ENCODE measurements around the gene COBLL1. TPM values are rescaled to one million over a fixed set of nuclear protein-coding genes. Genes with fewer than 3 reads are reported as not detected.

Gene COBLL1
- total RNA-seq, 3 donors from 2014 or later (not counting 1 experiment from before 2014, with no cell fraction given) = 0.85 to 13.4 (median 2.2) TPM

DNA sequence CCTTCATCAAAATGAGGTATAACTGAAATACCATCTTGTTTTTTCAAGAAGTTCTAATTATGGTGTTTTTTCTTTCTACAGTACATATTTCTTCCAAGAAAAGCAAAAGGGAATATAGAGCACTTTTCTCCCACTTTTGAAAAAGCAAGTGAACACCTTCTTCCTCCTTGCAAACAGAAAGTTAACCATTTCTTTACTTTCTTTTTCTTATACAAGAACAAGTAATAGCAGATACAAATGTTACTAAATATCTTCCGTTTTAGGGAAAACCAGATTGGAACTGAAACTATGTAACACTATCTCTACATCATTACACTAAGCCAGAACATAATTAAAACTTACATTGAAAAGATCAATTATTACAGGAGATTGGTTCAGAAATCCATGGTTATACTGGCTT lies 44.0 kb downstream of the COBLL1 start:
- intact Hi-C loops (cut with micrococcal nuclease) = no loop called here
- Mint-ChIP-seq H3K27me3 (ENCODE audit: low read depth in 2 of 2) (no peaks in the 10 kb centered on the region), H3K4me1 (no peaks in the 10 kb centered on the region), H3K4me3 (no peak overlapping the region), H3K9me3 (peaks cover 0 to 2% of the 10 kb centered on the region in 2 donors), H3K27ac (no peak overlapping the region), H3K36me3 (no peaks in the 10 kb centered on the region)
- Histone ChIP-seq H3K27me3 (ENCODE audit: control insufficient read depth, insufficient read depth, low read length) (no peaks in the 10 kb centered on the region), H3K4me1 (ENCODE audit: control insufficient read depth, insufficient read depth, low read length) (no peaks in the 10 kb centered on the region), H3K27ac (ENCODE audit: low read length) (no peak overlapping the region), H3K9me3 (ENCODE audit: control insufficient read depth, insufficient read depth, low read length) (no peaks in the 10 kb centered on the region), H3K4me3 (ENCODE audit: low read length) (no peak overlapping the region), H3K36me3 (ENCODE audit: control insufficient read depth, insufficient read depth, low read length) (no peaks in the 10 kb centered on the region)
- ATAC-seq (no peak), DNase-seq (no peak)
- TF ChIP-seq, protein P1, sequence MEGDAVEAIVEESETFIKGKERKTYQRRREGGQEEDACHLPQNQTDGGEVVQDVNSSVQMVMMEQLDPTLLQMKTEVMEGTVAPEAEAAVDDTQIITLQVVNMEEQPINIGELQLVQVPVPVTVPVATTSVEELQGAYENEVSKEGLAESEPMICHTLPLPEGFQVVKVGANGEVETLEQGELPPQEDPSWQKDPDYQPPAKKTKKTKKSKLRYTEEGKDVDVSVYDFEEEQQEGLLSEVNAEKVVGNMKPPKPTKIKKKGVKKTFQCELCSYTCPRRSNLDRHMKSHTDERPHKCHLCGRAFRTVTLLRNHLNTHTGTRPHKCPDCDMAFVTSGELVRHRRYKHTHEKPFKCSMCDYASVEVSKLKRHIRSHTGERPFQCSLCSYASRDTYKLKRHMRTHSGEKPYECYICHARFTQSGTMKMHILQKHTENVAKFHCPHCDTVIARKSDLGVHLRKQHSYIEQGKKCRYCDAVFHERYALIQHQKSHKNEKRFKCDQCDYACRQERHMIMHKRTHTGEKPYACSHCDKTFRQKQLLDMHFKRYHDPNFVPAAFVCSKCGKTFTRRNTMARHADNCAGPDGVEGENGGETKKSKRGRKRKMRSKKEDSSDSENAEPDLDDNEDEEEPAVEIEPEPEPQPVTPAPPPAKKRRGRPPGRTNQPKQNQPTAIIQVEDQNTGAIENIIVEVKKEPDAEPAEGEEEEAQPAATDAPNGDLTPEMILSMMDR (IDR thresholded peaks at IDR 0.05) = no peak
- no CpG with 5 or more reads among the region's 1 CpG for WGBS (ENCODE audit: insufficient coverage)

- H3K27ac Mint-ChIP-seq = no peak overlapping the region
- H3K4me3 Mint-ChIP-seq = no peak overlapping the region
- DNase-seq = no peak
- WGBS (ENCODE audit: insufficient coverage) = 93% methylated on average over 1 of the region's 2 CpGs
- H3K9me3 Mint-ChIP-seq = peaks cover 0 to 2% of the 10 kb centered on the region in 2 donors
- H3K27ac ChIP-seq (ENCODE audit: low read length) = no peak overlapping the region
- no peaks in the 10 kb centered on the region for H3K4me1 ChIP-seq (ENCODE audit: control insufficient read depth, insufficient read depth, low read length)
- intact Hi-C loops (cut with micrococcal nuclease) = no loop called here
- H3K4me3 ChIP-seq (ENCODE audit: low read length) = no peak overlapping the region
- no peaks in the 10 kb centered on the region for H3K4me1 Mint-ChIP-seq
- TF ChIP-seq, protein P1 (IDR thresholded peaks at IDR 0.05) = no peak
- ATAC-seq = no peak
- no peaks in the 10 kb centered on the region for H3K9me3 ChIP-seq (ENCODE audit: control insufficient read depth, insufficient read depth, low read length)
- no peaks in the 10 kb centered on the region for H3K27me3 Mint-ChIP-seq (ENCODE audit: low read depth in 2 of 2)
- H3K36me3 ChIP-seq (ENCODE audit: control insufficient read depth, insufficient read depth, low read length) = no peaks in the 10 kb centered on the region
- no peaks in the 10 kb centered on the region for H3K27me3 ChIP-seq (ENCODE audit: control insufficient read depth, insufficient read depth, low read length)
- no peaks in the 10 kb centered on the region for H3K36me3 Mint-ChIP-seq
Observed at GRCh38 chr2:164796999-164797398, 44.6 kb downstream of the COBLL1 start.

- H3K9me3 Mint-ChIP-seq = peaks cover 0 to 2% of the 10 kb centered on the region in 2 donors
- H3K4me1 Mint-ChIP-seq = no peaks in the 10 kb centered on the region
- no peak overlapping the region for H3K4me3 Mint-ChIP-seq
- DNase-seq (no peak), ATAC-seq (no peak)
- Histone ChIP-seq H3K4me3 (ENCODE audit: low read length) (no peak overlapping the region), H3K9me3 (ENCODE audit: control insufficient read depth, insufficient read depth, low read length) (no peaks in the 10 kb centered on the region), H3K4me1 (ENCODE audit: control insufficient read depth, insufficient read depth, low read length) (no peaks in the 10 kb centered on the region), H3K27me3 (ENCODE audit: control insufficient read depth, insufficient read depth, low read length) (no peaks in the 10 kb centered on the region), H3K27ac (ENCODE audit: low read length) (no peak overlapping the region), H3K36me3 (ENCODE audit: control insufficient read depth, insufficient read depth, low read length) (no peaks in the 10 kb centered on the region)
- H3K27me3 Mint-ChIP-seq (ENCODE audit: low read depth in 2 of 2) = no peaks in the 10 kb centered on the region
- TF ChIP-seq, protein P1 (IDR thresholded peaks at IDR 0.05) = no peak
- H3K36me3 Mint-ChIP-seq = no peaks in the 10 kb centered on the region
- 78% methylated on average over 2 of the region's 4 CpGs for whole genome bisulfite sequencing (ENCODE audit: insufficient coverage)
- intact Hi-C loops (cut with micrococcal nuclease) = no loop called here
- H3K27ac Mint-ChIP-seq = no peak overlapping the region
Observed at GRCh38 chr2:164794432-164795231, 47.0 kb downstream of the COBLL1 start.

DNA sequence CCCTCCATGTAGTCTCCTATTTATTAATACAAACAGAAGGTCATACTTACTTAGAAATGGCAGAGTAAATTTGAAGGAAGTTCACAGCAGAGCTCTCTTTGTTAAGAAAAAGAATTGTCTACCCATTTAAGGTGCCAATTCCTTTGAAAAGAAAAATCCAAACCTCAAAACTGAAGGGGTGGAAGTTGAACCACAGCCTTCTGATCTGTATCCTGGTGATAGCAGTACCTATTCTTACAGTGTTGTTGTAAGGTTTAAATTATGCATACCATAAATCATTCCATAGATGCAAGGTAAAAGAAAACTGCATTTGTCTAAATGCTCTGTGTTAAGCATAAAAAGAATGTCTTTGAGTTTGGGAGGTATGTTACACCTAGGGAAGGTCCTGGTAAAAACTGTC lies 47.6 kb downstream of the COBLL1 start:
- TF ChIP-seq, protein P1 (IDR thresholded peaks at IDR 0.05) = no peak
- H3K27me3 Mint-ChIP-seq (ENCODE audit: low read depth in 2 of 2) = no peaks in the 10 kb centered on the region
- H3K36me3 Mint-ChIP-seq = no peaks in the 10 kb centered on the region
- peaks cover 0 to 2% of the 10 kb centered on the region in 2 donors for H3K9me3 Mint-ChIP-seq
- H3K27ac Mint-ChIP-seq = no peak overlapping the region
- Histone ChIP-seq H3K4me1 (ENCODE audit: control insufficient read depth, insufficient read depth, low read length) (no peaks in the 10 kb centered on the region), H3K9me3 (ENCODE audit: control insufficient read depth, insufficient read depth, low read length) (no peaks in the 10 kb centered on the region), H3K36me3 (ENCODE audit: control insufficient read depth, insufficient read depth, low read length) (no peaks in the 10 kb centered on the region), H3K27me3 (ENCODE audit: control insufficient read depth, insufficient read depth, low read length) (no peaks in the 10 kb centered on the region), H3K4me3 (ENCODE audit: low read length) (no peak overlapping the region), H3K27ac (ENCODE audit: low read length) (no peak overlapping the region)
- no peak for DNase-seq
- H3K4me3 Mint-ChIP-seq = no peak overlapping the region
- intact Hi-C loops (cut with micrococcal nuclease) = no loop called here
- no peaks in the 10 kb centered on the region for H3K4me1 Mint-ChIP-seq
- no peak for ATAC-seq
